ENCODE data around the gene C6orf52.

The C6orf52 gene

DNA sequence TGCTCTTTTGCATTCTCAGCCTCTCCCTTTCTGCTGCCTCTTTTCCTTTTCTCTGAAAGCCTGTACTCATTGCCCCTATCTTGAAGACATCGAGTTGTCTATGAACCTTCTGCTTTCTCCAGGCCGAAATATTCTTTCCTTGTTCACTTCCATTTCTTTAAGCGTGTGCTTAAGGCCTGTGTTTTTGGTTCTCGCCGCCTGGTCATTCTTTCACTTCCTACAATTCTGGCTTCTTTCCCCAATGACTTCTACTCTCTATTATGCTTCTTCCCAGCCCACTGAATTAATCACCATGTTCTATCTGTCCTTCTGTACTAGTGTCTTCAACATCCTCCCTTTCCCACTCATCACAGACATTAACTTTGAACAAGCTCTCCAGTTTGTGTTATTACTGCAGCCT is 69.6 kb downstream of the C6orf52 start:
- DNase-seq (ENCODE audit: extremely low spot score), result no peak
- CTCF ChIA-PET, result no interaction called here
- TF ChIP-seq, protein P1, sequence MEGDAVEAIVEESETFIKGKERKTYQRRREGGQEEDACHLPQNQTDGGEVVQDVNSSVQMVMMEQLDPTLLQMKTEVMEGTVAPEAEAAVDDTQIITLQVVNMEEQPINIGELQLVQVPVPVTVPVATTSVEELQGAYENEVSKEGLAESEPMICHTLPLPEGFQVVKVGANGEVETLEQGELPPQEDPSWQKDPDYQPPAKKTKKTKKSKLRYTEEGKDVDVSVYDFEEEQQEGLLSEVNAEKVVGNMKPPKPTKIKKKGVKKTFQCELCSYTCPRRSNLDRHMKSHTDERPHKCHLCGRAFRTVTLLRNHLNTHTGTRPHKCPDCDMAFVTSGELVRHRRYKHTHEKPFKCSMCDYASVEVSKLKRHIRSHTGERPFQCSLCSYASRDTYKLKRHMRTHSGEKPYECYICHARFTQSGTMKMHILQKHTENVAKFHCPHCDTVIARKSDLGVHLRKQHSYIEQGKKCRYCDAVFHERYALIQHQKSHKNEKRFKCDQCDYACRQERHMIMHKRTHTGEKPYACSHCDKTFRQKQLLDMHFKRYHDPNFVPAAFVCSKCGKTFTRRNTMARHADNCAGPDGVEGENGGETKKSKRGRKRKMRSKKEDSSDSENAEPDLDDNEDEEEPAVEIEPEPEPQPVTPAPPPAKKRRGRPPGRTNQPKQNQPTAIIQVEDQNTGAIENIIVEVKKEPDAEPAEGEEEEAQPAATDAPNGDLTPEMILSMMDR (IDR thresholded peaks at IDR 0.05; ENCODE audit: control extremely low read depth, extremely low read depth, low read depth, missing control alignments), result no peak
- POLR2A ChIA-PET, result no interaction called here

DNA sequence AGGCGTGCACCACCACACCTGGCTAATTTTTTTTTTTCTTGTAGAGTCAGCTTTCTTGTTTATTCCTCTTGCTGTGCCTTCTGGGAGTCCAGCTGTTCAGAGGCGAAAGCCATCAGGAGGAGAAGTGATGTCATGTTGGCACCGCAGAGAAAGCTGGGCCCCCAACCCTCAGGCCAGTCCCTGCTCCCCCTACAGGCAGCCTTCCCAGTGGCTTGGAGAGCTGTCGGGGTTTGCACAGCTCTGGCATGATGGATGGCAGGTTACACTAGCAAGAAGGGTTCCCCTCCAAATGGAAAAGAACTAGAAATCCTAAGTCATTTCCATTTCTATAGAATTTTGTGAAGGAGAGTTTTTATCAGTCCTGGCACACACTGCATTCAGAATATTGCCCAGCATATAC is 72.6 kb downstream of the C6orf52 start:
- POLR2A ChIA-PET, result no interaction called here

More for the DNA sequence above, 72.6 kb downstream of the C6orf52 start:
- TF ChIP-seq, protein P1 (IDR thresholded peaks at IDR 0.05; ENCODE audit: control extremely low read depth, extremely low read depth, low read depth, missing control alignments), result no peak
- CTCF ChIA-PET, result no interaction called here
- DNase-seq (ENCODE audit: extremely low spot score), result no peak
